ENCODE results near the gene TAGAP.

TAGAP gene

DNA sequence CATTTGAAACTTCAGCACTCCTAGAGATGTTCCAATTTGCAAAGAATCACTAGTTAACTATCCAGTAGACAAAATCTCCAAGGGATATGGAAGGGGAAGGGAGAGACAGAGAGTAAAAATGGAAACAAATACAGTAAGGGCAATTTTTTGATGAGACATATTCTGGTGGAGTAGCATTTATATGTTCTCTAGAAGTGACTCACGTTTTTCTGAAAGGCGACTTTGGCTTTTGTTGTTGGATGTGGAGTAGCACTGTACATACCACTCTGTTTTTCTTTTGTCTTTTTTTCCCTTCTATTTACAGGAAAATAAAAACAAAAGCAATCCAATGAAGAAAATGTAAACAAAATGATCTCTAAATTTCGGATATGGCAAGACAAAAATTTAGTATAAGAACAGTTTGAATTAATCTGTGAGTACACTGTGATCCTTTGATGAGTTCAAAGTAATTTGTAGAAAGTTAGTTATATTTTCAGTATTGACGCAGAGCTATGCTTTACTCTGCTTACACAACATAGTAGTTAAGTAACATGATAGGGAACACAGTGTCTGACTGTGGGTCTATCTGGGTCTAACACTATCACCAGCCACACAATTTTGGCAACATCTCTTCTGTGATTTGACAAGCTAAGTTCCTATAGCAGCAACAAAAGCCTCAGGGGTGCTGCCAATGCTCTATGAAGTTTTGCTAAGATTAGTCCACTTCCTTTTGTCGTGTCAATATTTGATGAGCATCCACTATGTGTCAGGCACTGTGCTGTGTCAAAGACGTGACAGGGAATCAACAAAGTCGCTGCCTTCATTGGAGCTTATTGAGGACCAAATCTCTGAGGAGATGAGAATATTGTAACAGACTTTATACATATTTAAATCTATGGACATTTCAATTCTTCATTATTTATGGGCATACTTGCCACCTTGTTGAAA lies 27.3 kb upstream of the TAGAP start:
- WGBS (ENCODE audit: insufficient coverage, insufficient read length): no CpG with 5 or more reads among the region's 7 CpGs
- DNase-seq (ENCODE audit: low read depth, low spot score): no peak
- no peaks in the 10 kb centered on the region for H3K27me3 ChIP-seq (ENCODE audit: control insufficient read depth, insufficient read depth, low read length)

DNA sequence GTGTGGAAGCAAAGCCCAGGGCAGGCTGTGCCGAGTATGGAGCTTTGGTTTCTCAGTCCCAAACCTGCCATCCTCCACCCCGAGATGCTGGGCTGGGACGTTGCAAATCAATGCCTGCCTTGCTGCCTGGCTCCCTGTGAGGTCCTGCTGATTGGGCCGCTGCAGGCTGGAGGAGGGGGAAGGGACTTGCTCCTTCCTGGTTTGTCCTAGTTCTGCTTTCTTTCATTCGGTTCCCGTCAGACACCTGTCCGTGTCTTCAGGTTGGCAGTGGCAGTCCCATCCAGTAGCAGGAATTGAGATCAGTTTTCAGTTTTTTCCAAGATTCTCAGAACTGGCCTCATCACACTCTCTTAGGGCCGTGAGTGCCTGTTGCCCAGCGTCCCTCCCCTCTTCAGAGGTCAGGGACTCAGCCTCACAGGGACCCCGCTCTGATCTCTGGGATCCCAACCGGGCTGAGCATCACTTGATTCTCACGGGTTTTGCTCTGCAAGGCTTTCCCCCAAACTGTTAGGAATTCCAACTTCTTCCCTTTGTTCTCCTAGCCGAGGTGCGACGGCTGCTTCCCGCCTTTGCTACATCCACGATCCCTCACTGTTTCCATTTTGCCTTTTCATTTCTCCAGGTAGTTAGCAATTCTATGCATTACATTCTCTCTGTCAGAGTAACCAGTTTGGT lies 24.2 kb upstream of the TAGAP start:
- H3K4me3 ChIP-seq (ENCODE audit: low read length): no peak overlapping the region
- DNase-seq (ENCODE audit: low read depth, low spot score): no peak
- H3K4me1 ChIP-seq (ENCODE audit: control insufficient read depth, insufficient read depth, low read length): peaks cover 5% of the 10 kb centered on the region; the same call in 1 of the 2 replicates
- WGBS (ENCODE audit: insufficient coverage, insufficient read length): no CpG with 5 or more reads among the region's 17 CpGs
- no peaks in the 10 kb centered on the region for H3K36me3 ChIP-seq (ENCODE audit: control insufficient read depth, insufficient read depth, low read length)
- no peaks in the 10 kb centered on the region for H3K9me3 ChIP-seq (ENCODE audit: control insufficient read depth, insufficient read depth, low read length)
- no peak overlapping the region for H3K27ac ChIP-seq (ENCODE audit: low read length)
- no peaks in the 10 kb centered on the region for H3K27me3 ChIP-seq (ENCODE audit: control insufficient read depth, insufficient read depth, low read length)

More for the DNA sequence above, 27.3 kb upstream of the TAGAP start:
- no peak overlapping the region for H3K27ac ChIP-seq (ENCODE audit: low read length)
- H3K9me3 ChIP-seq (ENCODE audit: control insufficient read depth, insufficient read depth, low read length): no peaks in the 10 kb centered on the region
- peaks cover 5% of the 10 kb centered on the region; the same call in 1 of the 2 replicates for H3K4me1 ChIP-seq (ENCODE audit: control insufficient read depth, insufficient read depth, low read length)
- H3K36me3 ChIP-seq (ENCODE audit: control insufficient read depth, insufficient read depth, low read length): no peaks in the 10 kb centered on the region
- H3K4me3 ChIP-seq (ENCODE audit: low read length): no peak overlapping the region

GRCh38 chr6:159067334-159067733 lies 22.5 kb upstream of the TAGAP start:
- no peaks in the 10 kb centered on the region for H3K9me3 ChIP-seq (ENCODE audit: control insufficient read depth, insufficient read depth, low read length)
- H3K4me1 ChIP-seq (ENCODE audit: control insufficient read depth, insufficient read depth, low read length): peaks cover 5% of the 10 kb centered on the region; the same call in 1 of the 2 replicates
- H3K27ac ChIP-seq (ENCODE audit: low read length): no peak overlapping the region
- H3K27me3 ChIP-seq (ENCODE audit: control insufficient read depth, insufficient read depth, low read length): no peaks in the 10 kb centered on the region
- H3K36me3 ChIP-seq (ENCODE audit: control insufficient read depth, insufficient read depth, low read length): no peaks in the 10 kb centered on the region
- no peak for DNase-seq (ENCODE audit: low read depth, low spot score)
- no CpG with 5 or more reads among the region's 12 CpGs for WGBS (ENCODE audit: insufficient coverage, insufficient read length)
- no peak overlapping the region for H3K4me3 ChIP-seq (ENCODE audit: low read length)

DNA sequence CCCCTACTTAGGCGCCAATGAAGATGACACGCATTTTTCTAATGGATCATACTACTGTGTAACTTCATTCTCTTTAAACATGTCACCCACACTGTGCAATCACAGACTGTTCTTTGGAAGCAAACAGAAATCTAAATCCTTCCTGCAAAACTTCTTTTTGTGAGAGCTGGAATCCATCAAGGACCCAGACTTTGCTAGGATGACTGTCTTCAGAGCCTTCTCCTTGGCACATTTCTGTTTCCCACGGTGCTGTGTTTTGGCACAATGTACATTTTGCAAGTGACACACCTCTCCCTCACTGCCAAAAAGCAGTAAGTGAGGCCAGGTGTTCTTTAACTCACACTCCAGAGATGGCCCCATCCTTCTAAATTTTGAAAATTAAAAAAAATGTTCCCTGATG lies 21.7 kb upstream of the TAGAP start:
- H3K4me3 ChIP-seq (ENCODE audit: low read length): no peak overlapping the region
- H3K27me3 ChIP-seq (ENCODE audit: control insufficient read depth, insufficient read depth, low read length): no peaks in the 10 kb centered on the region
- DNase-seq (ENCODE audit: low read depth, low spot score): no peak
- no peaks in the 10 kb centered on the region for H3K9me3 ChIP-seq (ENCODE audit: control insufficient read depth, insufficient read depth, low read length)
- H3K36me3 ChIP-seq (ENCODE audit: control insufficient read depth, insufficient read depth, low read length): no peaks in the 10 kb centered on the region
- no peak overlapping the region for H3K27ac ChIP-seq (ENCODE audit: low read length)
- H3K4me1 ChIP-seq (ENCODE audit: control insufficient read depth, insufficient read depth, low read length): peaks cover 5% of the 10 kb centered on the region; the same call in 1 of the 2 replicates
- WGBS (ENCODE audit: insufficient coverage, insufficient read length): no CpG with 5 or more reads among the region's 3 CpGs

- Histone ChIP-seq H3K27ac (ENCODE audit: low read length) (no peak overlapping the region), H3K9me3 (ENCODE audit: control insufficient read depth, insufficient read depth, low read length) (no peaks in the 10 kb centered on the region), H3K27me3 (ENCODE audit: control insufficient read depth, insufficient read depth, low read length) (no peaks in the 10 kb centered on the region), H3K4me1 (ENCODE audit: control insufficient read depth, insufficient read depth, low read length) (peaks cover 5% of the 10 kb centered on the region; the same call in 1 of the 2 replicates), H3K36me3 (ENCODE audit: control insufficient read depth, insufficient read depth, low read length) (no peaks in the 10 kb centered on the region), H3K4me3 (ENCODE audit: low read length) (no peak overlapping the region)
- no peak for DNase-seq (ENCODE audit: low read depth, low spot score)
- WGBS (ENCODE audit: insufficient coverage, insufficient read length): no CpG with 5 or more reads among the region's 3 CpGs
Observed at GRCh38 chr6:159065759-159066329, 21.1 kb upstream of the TAGAP start.

GRCh38 chr6:159065091-159065490 lies 20.3 kb upstream of the TAGAP start:
- Histone ChIP-seq H3K27ac (ENCODE audit: low read length) (no peak overlapping the region), H3K36me3 (ENCODE audit: control insufficient read depth, insufficient read depth, low read length) (no peaks in the 10 kb centered on the region), H3K9me3 (ENCODE audit: control insufficient read depth, insufficient read depth, low read length) (no peaks in the 10 kb centered on the region), H3K27me3 (ENCODE audit: control insufficient read depth, insufficient read depth, low read length) (no peaks in the 10 kb centered on the region), H3K4me1 (ENCODE audit: control insufficient read depth, insufficient read depth, low read length) (peaks cover 5% of the 10 kb centered on the region; the same call in 1 of the 2 replicates), H3K4me3 (ENCODE audit: low read length) (no peak overlapping the region)
- no CpG with 5 or more reads among the region's 6 CpGs for WGBS (ENCODE audit: insufficient coverage, insufficient read length)
- DNase-seq (ENCODE audit: low read depth, low spot score): no peak

DNA sequence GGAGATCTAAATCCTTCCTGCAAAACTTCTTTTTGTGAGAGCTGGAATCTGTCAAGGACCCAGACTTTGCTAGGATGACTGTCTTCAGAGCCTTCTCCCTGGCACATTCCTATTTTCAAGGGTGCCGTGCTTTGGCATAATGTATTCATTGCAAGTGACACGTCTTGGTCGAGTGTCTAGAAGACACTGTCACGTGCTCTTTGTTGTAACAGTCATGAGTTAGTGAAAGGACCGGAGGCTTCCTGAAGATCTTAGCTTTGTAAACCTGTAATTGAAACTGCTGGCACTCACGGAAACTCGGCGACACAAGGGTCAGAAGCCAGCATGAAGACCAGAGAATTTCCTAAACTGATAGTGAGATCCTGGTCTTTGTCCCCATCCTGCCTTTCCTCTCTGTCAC lies 19.7 kb upstream of the TAGAP start:
- WGBS (ENCODE audit: insufficient coverage, insufficient read length): no CpG with 5 or more reads among the region's 8 CpGs
- Histone ChIP-seq H3K27ac (ENCODE audit: low read length) (no peak overlapping the region), H3K36me3 (ENCODE audit: control insufficient read depth, insufficient read depth, low read length) (no peaks in the 10 kb centered on the region), H3K4me3 (ENCODE audit: low read length) (no peak overlapping the region), H3K27me3 (ENCODE audit: control insufficient read depth, insufficient read depth, low read length) (no peaks in the 10 kb centered on the region), H3K9me3 (ENCODE audit: control insufficient read depth, insufficient read depth, low read length) (no peaks in the 10 kb centered on the region), H3K4me1 (ENCODE audit: control insufficient read depth, insufficient read depth, low read length) (peaks cover 5% of the 10 kb centered on the region; the same call in 1 of the 2 replicates)
- DNase-seq (ENCODE audit: low read depth, low spot score): no peak

DNA sequence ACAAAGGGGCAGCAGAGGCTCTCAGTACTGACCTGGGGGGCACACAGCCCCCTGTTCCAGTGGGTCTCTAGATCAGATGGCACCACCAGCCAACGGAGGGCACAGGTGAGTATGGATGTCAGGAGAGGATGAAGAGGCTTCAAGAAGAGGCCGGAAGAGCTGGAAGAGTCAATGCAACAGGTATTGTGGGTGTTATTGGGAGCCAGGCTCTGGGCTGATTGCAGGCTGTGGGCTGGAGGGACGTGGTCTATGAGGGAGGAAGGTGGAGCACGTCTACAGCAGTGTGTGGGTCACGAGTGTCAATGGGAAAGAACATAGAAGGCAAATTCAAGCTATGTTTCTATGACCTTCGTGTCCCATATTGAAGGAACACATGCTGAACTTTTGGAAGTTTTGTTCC lies 18.8 kb upstream of the TAGAP start:
- no peak overlapping the region for H3K27ac ChIP-seq (ENCODE audit: low read length)

DNA sequence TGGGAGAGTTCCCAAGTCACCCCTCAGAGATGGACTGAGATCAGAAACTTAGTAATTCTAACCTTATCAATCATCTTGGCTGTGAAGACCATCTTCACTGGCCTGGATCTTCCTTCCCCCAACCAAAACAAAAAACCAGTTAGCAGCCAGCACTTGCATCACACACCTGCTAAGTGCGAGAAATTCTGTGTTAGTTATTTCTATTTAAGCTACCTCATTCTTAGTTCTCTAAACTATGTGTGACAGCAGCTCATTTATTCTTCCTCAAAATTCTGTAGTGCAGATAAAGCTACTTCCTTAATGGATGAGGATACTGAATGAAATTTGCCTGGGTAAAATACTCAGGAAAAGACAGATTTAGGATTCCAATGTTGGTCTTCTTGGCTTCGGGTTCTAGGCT lies 18.2 kb upstream of the TAGAP start:
- no CpG with 5 or more reads among the region's 2 CpGs for WGBS (ENCODE audit: insufficient coverage, insufficient read length)
- Histone ChIP-seq H3K27ac (ENCODE audit: low read length) (no peak overlapping the region), H3K9me3 (ENCODE audit: control insufficient read depth, insufficient read depth, low read length) (no peaks in the 10 kb centered on the region), H3K4me1 (ENCODE audit: control insufficient read depth, insufficient read depth, low read length) (no peaks in the 10 kb centered on the region), H3K27me3 (ENCODE audit: control insufficient read depth, insufficient read depth, low read length) (no peaks in the 10 kb centered on the region), H3K4me3 (ENCODE audit: low read length) (no peak overlapping the region), H3K36me3 (ENCODE audit: control insufficient read depth, insufficient read depth, low read length) (no peaks in the 10 kb centered on the region)
- DNase-seq (ENCODE audit: low read depth, low spot score): no peak

More for the DNA sequence above, 18.8 kb upstream of the TAGAP start:
- H3K4me3 ChIP-seq (ENCODE audit: low read length): no peak overlapping the region
- H3K27me3 ChIP-seq (ENCODE audit: control insufficient read depth, insufficient read depth, low read length): no peaks in the 10 kb centered on the region
- no peaks in the 10 kb centered on the region for H3K36me3 ChIP-seq (ENCODE audit: control insufficient read depth, insufficient read depth, low read length)
- peaks cover under 1% of the 10 kb centered on the region; the same call in 1 of the 2 replicates for H3K4me1 ChIP-seq (ENCODE audit: control insufficient read depth, insufficient read depth, low read length)
- no peaks in the 10 kb centered on the region for H3K9me3 ChIP-seq (ENCODE audit: control insufficient read depth, insufficient read depth, low read length)
- WGBS (ENCODE audit: insufficient coverage, insufficient read length): no CpG with 5 or more reads among the region's 6 CpGs
- DNase-seq (ENCODE audit: low read depth, low spot score): no peak

DNA sequence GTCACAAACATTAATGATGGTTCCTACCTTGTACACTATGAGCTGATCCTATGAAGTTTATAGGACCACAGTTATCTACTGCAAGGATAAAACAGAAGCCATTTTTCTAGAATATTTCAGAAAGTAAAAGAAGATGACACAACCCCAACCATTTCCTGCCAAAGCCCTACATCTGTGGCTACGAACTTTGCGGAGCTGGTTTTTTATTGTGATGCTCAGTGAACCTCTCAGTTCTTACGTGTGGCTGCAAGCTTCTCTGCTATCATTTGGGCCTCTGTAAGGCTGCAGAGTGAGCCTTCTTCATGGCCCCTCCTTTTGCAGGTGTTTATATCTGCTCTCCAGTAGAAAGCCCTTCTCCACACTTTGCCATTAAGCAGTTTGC lies 17.8 kb upstream of the TAGAP start:
- H3K27ac ChIP-seq (ENCODE audit: low read length): no peak overlapping the region
- no peak for DNase-seq (ENCODE audit: low read depth, low spot score)
- no peaks in the 10 kb centered on the region for H3K27me3 ChIP-seq (ENCODE audit: control insufficient read depth, insufficient read depth, low read length)

More for the DNA sequence above, 17.8 kb upstream of the TAGAP start:
- H3K9me3 ChIP-seq (ENCODE audit: control insufficient read depth, insufficient read depth, low read length): no peaks in the 10 kb centered on the region
- H3K4me3 ChIP-seq (ENCODE audit: low read length): no peak overlapping the region
- whole genome bisulfite sequencing (ENCODE audit: insufficient coverage, insufficient read length): no CpG with 5 or more reads among the region's 3 CpGs
- H3K4me1 ChIP-seq (ENCODE audit: control insufficient read depth, insufficient read depth, low read length): no peaks in the 10 kb centered on the region
- no peaks in the 10 kb centered on the region for H3K36me3 ChIP-seq (ENCODE audit: control insufficient read depth, insufficient read depth, low read length)

All from iPS DF 6.9 (cell line).